NCI-H2081 (cell line): ENCODE data around the gene ACOT9.
A peak's percentile ranks its signal among the peaks of the same experiment; 100 is the strongest.
"Not testable (repeated sequence)": the region's sequence is repeated elsewhere in the genome, so short reads cannot be mapped to it uniquely, and the experiment has no call there.

Experiments used
- DNase-seq, 2 experiments: peaks; one replicate each; lab custom pipeline; 2025; lab: John Stamatoyannopoulos, UW

The ACOT9 gene

DNA sequence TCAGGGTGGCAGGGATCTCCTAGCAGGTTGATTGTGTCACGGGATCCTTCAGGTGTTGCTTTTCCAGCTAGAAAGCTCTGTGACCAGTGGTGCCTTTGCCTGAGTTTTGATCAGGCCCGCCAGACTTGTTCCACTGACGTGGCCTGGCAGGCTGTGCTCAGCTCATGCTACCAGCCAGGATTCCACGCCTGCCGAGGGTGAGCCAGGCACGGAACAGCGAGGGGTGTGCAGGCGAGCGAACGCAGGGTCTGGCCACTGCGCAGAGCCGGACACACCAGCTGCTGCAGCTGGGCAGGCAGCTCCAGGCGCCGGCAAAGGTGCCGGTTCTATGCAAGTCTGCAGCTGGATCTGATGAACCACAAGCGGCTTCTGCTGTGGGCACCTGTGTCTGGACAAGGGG is 22.8 kb upstream of the ACOT9 start:
- no peak for DNase-seq

- DNase-seq = no peak
Observed at GRCh38 chrX:23765449-23765848, 22.4 kb upstream of the ACOT9 start.

DNA sequence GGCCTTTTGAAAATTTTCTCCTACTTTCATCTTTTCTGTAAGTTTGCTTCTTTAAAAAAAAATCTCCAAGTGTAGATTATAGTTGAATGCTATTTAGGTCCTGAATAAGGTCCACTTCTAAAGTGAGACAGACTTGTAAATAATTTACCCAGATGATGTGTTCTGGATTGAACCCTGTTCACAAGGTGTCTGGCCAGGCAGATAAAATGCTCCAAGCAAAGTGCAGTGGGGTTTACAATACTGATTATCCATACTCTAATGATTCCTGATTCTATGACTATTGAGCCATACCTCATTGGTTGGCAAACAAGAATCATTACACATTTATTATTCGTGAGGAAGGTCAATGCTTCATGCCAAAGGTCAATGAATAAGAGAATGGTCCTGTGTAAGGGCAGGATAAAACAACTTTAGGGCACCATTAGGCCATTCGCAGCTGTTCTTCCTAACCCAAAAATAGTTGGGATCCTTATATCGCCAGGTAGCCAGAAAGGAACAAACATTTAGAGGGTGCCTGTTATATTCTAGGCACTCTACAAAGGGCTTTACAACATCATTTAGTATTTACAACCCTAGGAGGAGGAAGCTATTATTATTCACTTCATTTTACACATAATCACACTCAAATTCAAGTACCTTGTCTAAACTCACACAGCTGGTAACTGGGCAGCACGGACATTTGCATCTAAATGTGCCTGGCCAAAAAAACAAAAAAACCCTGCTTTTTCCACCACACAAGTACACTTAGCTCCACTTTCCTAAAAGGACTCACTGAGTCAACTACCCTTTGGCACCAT is 21.3 kb upstream of the ACOT9 start:
- no peak for DNase-seq

DNA sequence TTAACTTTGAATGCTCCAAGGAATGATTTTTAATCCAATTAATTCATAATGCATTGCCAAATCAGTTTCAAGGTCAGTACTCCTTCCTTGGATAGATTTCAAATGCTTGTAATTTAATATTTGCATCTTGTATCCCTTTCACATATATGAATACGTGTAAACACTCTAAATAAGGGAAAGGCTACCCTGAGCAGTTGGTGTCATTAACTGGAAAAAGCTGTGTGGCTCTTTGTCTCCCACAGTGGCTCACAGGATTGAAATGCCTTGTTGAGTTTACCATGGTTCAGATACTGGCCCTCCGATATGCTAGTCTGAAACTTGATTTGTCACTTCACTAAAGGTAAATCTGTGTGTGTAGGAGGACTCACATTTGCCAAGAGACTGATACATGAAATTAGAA is 16.7 kb upstream of the ACOT9 start:
- no peak for DNase-seq

GRCh38 chrX:23756165-23756564 is 13.1 kb upstream of the ACOT9 start:
- DNase-seq = peak; percentile 17 to 43

DNA sequence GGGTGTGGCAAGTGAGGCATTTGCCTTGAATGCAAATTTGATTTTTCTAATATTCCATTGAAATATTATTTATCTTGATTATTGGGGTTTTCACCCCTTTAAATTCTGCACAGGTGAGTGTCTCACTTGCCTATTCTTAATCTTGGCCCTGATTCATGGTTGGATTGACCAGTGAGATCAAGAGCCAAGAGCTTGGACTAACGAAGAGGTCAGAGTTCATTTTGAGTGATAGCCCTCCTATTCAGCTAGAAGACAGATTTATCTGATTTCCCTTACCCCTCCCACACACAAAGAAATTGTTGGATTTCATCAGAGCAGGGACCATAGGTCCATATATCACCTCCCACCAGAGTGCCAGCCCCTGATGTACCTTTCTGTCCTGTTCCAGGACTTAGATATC is 11.6 kb upstream of the ACOT9 start:
- no peak for DNase-seq

DNA sequence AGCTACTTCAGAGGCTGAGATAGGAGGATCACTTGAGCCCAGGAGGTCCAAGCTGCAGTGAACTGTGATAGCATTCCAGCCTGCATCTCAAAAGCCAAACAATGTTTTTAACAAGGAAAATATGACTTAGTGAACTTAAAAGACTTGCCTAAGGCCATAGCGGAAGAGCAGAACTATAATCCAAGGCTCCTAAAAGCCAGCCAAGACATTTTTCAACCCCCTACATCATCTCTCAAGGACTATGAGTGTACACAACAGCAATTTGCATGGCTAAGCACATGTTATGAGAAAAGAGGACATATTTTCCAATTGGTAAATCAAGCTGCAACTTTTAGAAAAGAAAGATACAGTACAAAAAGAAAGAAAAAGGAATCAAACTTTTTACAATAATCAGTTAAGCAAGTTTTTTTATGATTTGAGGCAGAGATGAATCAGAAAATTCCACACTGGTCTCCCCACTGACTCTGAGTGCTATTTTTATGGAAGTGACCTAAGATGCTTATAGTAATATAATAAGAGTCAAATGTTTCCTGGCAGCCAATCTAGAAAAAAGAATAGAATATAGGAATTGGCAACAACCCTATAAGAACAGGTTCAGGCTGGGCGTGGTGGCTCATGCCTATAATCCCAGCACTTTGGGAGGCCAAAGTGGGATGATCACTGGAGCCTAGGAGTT is 9.8 kb upstream of the ACOT9 start:
- no peak for DNase-seq

- no peak for DNase-seq
Observed at GRCh38 chrX:23749576-23749975, 6.5 kb upstream of the ACOT9 start.

DNA sequence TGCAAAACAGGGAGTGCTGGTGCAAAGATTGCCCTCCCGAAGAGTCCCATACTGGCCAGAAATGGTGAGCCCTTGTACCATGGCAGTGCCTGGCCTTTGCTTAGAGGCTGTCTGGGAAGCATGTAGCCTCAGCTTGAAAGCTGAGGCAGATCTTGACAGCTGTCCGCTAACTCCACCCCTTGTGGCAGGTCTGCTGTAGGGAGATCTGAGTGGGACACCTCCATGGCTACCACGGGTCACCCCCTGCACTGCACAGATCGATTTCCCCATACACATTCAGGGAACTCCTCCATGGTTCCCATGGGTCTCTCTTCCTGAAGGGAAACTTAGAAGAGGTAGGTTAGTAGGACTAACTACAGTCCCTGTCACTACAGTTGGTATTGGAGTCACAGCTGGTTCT is 6.1 kb upstream of the ACOT9 start:
- DNase-seq = no peak

- DNase-seq = no peak
Observed at GRCh38 chrX:23745786-23746185, 2.7 kb upstream of the ACOT9 start.

- not testable (repeated sequence) for DNase-seq
Observed at GRCh38 chrX:23743623-23743971, 521 bp upstream of the ACOT9 start.

- DNase-seq = peak in 1 of 2 experiments; percentile 2
Observed at GRCh38 chrX:23742174-23742696, 841 bp downstream of the ACOT9 start.

GRCh38 chrX:23737413-23737812 is 5.7 kb downstream of the ACOT9 start:
- no peak for DNase-seq

GRCh38 chrX:23736030-23736429 is 7.0 kb downstream of the ACOT9 start:
- peak in 1 of 2 experiments; percentile 9 for DNase-seq

DNA sequence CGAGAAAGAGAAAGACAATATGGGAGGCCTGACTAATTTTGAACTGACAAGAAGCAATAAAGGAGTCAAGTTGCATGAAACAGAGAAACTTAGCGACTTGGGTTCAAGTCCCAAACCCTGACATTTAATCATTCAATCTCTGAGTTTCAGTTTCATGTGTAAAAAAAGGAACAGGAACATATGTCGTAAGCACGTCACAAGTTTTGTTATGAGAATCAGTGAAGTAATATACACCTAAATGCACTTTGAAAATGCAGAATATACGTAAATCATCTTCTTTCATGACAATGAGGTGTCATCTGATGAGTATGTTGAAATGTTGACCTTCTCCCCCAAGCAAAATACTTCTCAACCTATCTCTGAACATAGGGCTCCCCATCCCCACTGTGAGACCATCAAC is 10.4 kb downstream of the ACOT9 start:
- no peak for DNase-seq

DNA sequence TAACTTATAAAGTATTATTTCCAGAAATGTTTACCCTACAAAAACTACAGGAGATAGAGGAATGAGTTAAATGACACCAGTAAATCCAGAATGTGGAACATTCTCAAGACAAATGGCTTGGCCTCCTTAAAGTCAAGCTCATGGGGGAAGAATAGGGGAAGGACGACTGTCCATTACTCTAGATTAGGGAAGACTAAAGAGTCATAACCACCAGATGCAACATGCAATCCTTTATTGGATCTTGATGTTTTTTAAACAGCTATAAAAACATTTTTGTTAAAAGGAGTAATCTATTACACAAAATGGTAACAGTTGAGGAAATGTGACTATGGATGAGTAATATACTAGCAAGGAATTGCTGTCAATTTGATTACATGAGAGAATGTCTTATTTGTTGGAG is 11.1 kb downstream of the ACOT9 start:
- DNase-seq = no peak

DNA sequence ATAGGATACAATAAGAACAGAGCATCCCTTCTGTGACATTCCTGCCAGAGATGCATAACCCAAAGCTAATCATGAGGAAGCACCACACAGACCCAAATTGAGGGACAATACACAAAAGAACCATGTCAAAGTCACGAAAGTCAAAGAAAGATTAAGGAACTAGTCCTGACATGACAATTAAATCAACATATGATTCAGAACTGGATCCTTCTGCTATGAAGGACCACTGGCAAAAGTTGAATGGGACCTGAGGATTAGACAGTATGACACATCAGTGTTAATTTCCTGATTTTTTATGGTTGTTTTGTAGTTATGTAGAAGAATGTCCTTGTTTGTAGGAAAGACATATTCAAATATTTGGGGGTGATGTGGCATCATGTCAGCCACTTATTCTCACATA is 13.9 kb downstream of the ACOT9 start:
- no peak for DNase-seq

- DNase-seq = no peak
Observed at GRCh38 chrX:23727206-23727605, 15.9 kb downstream of the ACOT9 start.

GRCh38 chrX:23726191-23726590 is 16.9 kb downstream of the ACOT9 start:
- no peak for DNase-seq

- no peak for DNase-seq
Observed at GRCh38 chrX:23720117-23720677, 22.9 kb downstream of the ACOT9 start.

DNA sequence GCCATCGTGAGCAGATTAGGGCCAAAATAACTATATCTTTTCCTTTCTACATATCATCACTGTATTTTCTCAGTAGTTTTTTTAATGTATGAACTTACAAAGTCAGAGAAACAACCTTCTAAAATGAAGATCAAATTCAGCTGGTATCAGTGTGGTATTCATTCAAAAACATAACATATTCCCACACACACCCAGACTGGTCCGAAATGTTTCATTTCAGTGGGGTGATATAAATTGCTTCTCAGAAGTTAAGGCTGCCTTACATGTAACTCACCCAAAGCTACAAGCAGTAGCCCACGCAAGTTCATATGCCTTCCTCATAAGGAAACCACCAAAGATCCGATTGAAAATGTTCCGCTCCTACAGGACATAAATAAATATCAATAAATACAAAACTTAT is 37.8 kb downstream of the ACOT9 start:
- no peak for DNase-seq

DNA sequence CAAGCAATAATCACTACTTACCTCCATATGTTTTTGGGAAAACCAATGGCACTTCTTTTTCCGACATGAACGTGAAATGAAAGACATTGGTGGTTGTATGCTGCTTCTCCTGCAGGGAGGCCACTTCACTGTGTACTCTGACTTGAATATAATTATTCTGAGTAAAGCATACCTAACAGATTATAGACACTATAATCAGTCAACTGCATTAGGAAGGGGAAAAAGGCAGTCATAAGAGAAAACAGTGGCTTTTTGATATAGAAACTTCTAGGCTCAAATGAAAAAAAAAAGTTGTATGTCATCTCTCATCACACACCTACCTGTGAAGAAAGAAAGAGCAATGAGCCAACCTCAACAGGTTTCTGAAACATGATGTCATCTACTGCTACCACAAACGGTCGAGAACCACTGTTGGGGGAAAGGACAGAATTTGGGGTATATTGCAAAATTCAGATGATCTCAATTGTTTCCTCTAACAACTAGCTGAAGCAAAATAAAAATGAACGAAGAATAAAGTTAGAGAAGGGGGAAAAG is 38.3 kb downstream of the ACOT9 start:
- no peak for DNase-seq

DNA sequence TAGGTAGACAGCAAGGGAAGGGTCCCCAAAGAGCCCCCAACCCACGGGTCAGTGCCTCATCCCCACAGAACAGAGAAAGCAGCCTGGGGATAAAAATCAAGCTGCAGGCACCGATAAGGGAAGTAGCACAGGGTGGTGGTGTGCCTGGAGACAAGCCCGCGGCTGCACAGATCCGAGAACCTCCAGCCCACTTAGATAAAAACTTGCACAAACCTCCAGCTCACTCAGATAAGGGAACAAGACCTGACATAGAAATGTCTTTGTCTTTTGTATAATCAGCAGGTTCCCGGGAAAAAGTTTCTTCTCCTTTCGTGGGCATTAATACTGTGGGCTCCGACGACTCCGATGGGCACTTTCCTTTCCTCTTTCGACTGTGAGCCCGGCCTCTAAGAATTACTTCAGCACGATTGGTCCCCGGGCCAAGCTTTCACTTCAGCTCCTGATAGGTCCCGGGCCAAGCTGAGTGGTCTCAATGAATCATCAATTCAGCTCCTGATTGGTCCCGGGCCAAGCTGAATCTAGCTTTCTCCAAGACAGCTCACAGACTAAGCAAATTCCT is 43.4 kb downstream of the ACOT9 start:
- no peak for DNase-seq
